NB4 (cell line): ENCODE measurements around the gene MYLK.

Experiments
- DNase-seq: peaks from one replicate; pipeline ENCODE4 v3.0.0; 2010; ENCODE audit warnings: low read depth
- H3K4me3 ChIP-seq: one replicate; pipeline ENCODE4 v1.5.1; 2011; ENCODE audit warnings: mild to moderate bottlenecking, low read depth, low read length, moderate library complexity
- CTCF ChIP-seq: IDR thresholded peaks from one replicate; pipeline ENCODE4 v1.5.1; 2012; ENCODE audit warnings: low read depth, low read length
- MAX ChIP-seq: IDR thresholded peaks from 2 replicates; pipeline ENCODE4 v1.6.1; 2011; ENCODE audit warnings: low read depth, low read length
- MYC ChIP-seq: IDR thresholded peaks from 2 replicates; pipeline ENCODE4 v1.6.1; 2011; ENCODE audit warnings: low read depth, low read length
- POLR2A ChIP-seq: IDR thresholded peaks from 2 replicates; pipeline ENCODE4 v1.6.1; 2011; ENCODE audit warnings: mild to moderate bottlenecking; ENCODE audit not compliant: insufficient read length; ENCODE audit errors: extremely low read depth

MYLK gene

GRCh38 chr3:123635217-123635616, 248.9 kb downstream of the MYLK start:
- no peak overlapping the region for H3K4me3 ChIP-seq
- no peak for DNase-seq
- TF ChIP-seq POLR2A: no peak
- no peak for TF ChIP-seq MAX
- TF ChIP-seq MYC: no peak
- no peak for TF ChIP-seq CTCF

GRCh38 chr3:123634149-123635051, 249.7 kb downstream of the MYLK start:
- no peak overlapping the region for H3K4me3 ChIP-seq
- TF ChIP-seq CTCF: no peak
- no peak for TF ChIP-seq POLR2A
- no peak for TF ChIP-seq MAX
- TF ChIP-seq MYC: no peak
- no peak for DNase-seq

GRCh38 chr3:123633530-123633929, 250.6 kb downstream of the MYLK start:
- no peak for DNase-seq
- TF ChIP-seq CTCF: no peak
- TF ChIP-seq MAX: no peak
- TF ChIP-seq POLR2A: no peak
- no peak for TF ChIP-seq MYC
- no peak overlapping the region for H3K4me3 ChIP-seq

- no peak for TF ChIP-seq MYC
- no peak for TF ChIP-seq POLR2A
- TF ChIP-seq CTCF: no peak
- TF ChIP-seq MAX: no peak
- DNase-seq: no peak
- H3K4me3 ChIP-seq: no peak overlapping the region
Measured at GRCh38 chr3:123632161-123632655, 251.9 kb downstream of the MYLK start.

- DNase-seq: no peak
- no peak overlapping the region for H3K4me3 ChIP-seq
- no peak for TF ChIP-seq CTCF
- no peak for TF ChIP-seq MAX
- no peak for TF ChIP-seq MYC
- TF ChIP-seq POLR2A: no peak
Measured at GRCh38 chr3:123629747-123630047, 254.4 kb downstream of the MYLK start.
